NCI-H526 treated with DMSO at 0.1 percent for 48 hours (cell line): ENCODE data around the gene RCCD1.
"Not testable (repeated sequence)": the region's sequence is repeated elsewhere in the genome, so short reads cannot be mapped to it uniquely, and the experiment has no call there.

Source experiments
- DNase-seq: peaks from one replicate; lab custom pipeline; 2025; lab: John Stamatoyannopoulos, UW

Gene RCCD1

GRCh38 chr15:90918034-90918788, 36.5 kb upstream of the RCCD1 start:
- DNase-seq: no peak

GRCh38 chr15:90918835-90919234, 35.8 kb upstream of the RCCD1 start:
- DNase-seq: no peak

- DNase-seq: no peak
Observed at GRCh38 chr15:90921887-90922286, 32.8 kb upstream of the RCCD1 start.

- DNase-seq: peak; percentile 27
Observed at GRCh38 chr15:90922712-90923322, 31.9 kb upstream of the RCCD1 start.

GRCh38 chr15:90924375-90924774, 30.3 kb upstream of the RCCD1 start:
- DNase-seq: no peak

GRCh38 chr15:90926766-90927165, 27.9 kb upstream of the RCCD1 start:
- DNase-seq: not testable (repeated sequence)

- not testable (repeated sequence) for DNase-seq
Observed at GRCh38 chr15:90928106-90928505, 26.6 kb upstream of the RCCD1 start.

- DNase-seq: no peak
Observed at GRCh38 chr15:90929246-90930019, 25.3 kb upstream of the RCCD1 start.

- DNase-seq: no peak
Observed at GRCh38 chr15:90930861-90931574, 23.7 kb upstream of the RCCD1 start.

- no peak for DNase-seq
Observed at GRCh38 chr15:90931575-90931827, 23.2 kb upstream of the RCCD1 start.

GRCh38 chr15:90931828-90932659, 22.6 kb upstream of the RCCD1 start, which contains the start of gene HDDC3:
Gene HDDC3 (minus strand): TSS chr15:90932549. CDS start chr15:90932540, 9 bp downstream.
- DNase-seq: peak; percentile 82

- no peak for DNase-seq
Observed at GRCh38 chr15:90932660-90932991, 22.1 kb upstream of the RCCD1 start.

GRCh38 chr15:90933301-90933700, 21.4 kb upstream of the RCCD1 start:
- no peak for DNase-seq

GRCh38 chr15:90934256-90934948, 20.3 kb upstream of the RCCD1 start:
- DNase-seq: peak; percentile 79

- peak; percentile 88 for DNase-seq
Observed at GRCh38 chr15:90934949-90935751, 19.5 kb upstream of the RCCD1 start, which contains the start of gene UNC45A. Gene UNC45A (plus strand): TSS chr15:90935285. CDS start chr15:90935325, 40 bp downstream.

GRCh38 chr15:90936823-90937222, 17.9 kb upstream of the RCCD1 start:
- no peak for DNase-seq

GRCh38 chr15:90938261-90938660, 16.4 kb upstream of the RCCD1 start:
- DNase-seq: no peak

- DNase-seq: no peak
Observed at GRCh38 chr15:90939756-90940155, 14.9 kb upstream of the RCCD1 start.

- no peak for DNase-seq
Observed at GRCh38 chr15:90941038-90941437, 13.6 kb upstream of the RCCD1 start.
